Muscle layer of colon (tissue), 2 donors: Measurements from ENCODE around the gene HIF1AN.

Source experiments
- H3K27ac ChIP-seq: one replicate; pipeline ENCODE4 v1.7.0; 2013; ENCODE audit warnings: low read depth, mild to moderate bottlenecking, low read length, moderate library complexity
- H3K27me3 ChIP-seq, 2 donors: one replicate each; pipeline ENCODE4 v1.7.0; 2013; ENCODE audit warnings: low read length in 2 of 2, mild to moderate bottlenecking in 2 of 2; ENCODE audit not compliant: insufficient read depth in 2 of 2, control insufficient read depth in 1 of 2
- H3K36me3 ChIP-seq: one replicate; pipeline ENCODE4 v1.7.0; 2013; ENCODE audit warnings: mild to moderate bottlenecking, low read length; ENCODE audit not compliant: insufficient read depth
- H3K4me1 ChIP-seq: one replicate; pipeline ENCODE4 v1.7.0; 2013; ENCODE audit warnings: mild to moderate bottlenecking, low read length; ENCODE audit not compliant: insufficient read depth
- H3K4me3 ChIP-seq, 2 donors: one replicate each; pipeline ENCODE4 v1.7.0; 2013; ENCODE audit warnings: low read length in 2 of 2, low read depth in 1 of 2, mild to moderate bottlenecking in 1 of 2, moderate library complexity in 1 of 2
- H3K9ac ChIP-seq: one replicate; pipeline ENCODE4 v1.7.0; 2013; ENCODE audit warnings: low read length
- H3K9me3 ChIP-seq: one replicate; pipeline ENCODE4 v1.7.0; 2013; ENCODE audit warnings: mild to moderate bottlenecking, low read length
- donor health status: abdominal sarcoma.
- donor health status: Adenocarcinoma of cecum.

HIF1AN gene

DNA sequence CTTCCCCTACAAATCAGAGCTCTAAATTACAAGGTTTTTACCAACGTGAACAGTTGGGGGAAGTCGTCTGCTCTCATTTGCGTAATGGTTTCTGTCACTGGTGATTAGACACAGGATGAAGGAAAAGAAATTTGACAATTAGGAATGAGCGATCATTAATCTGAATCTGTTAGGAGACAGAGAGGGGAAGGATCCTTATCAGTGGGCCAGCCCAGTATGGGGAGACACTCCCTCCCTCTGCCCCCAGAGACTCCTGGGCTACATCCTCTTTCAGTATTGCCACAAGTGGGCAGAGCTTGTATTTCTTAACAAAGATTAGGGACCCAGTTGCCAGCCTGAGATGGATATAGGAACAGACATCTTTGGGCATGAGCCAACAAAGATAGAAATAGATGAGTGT, 15.5 kb downstream of the HIF1AN start:
- H3K36me3 ChIP-seq, result peaks cover 40% of the 10 kb centered on the region
- H3K9ac ChIP-seq, result no peak overlapping the region
- H3K4me1 ChIP-seq, result no peaks in the 10 kb centered on the region
- no peaks in the 10 kb centered on the region for H3K27me3 ChIP-seq
- H3K9me3 ChIP-seq, result no peaks in the 10 kb centered on the region
- H3K27ac ChIP-seq, result no peak overlapping the region
- H3K4me3 ChIP-seq, result no peak overlapping the region

DNA sequence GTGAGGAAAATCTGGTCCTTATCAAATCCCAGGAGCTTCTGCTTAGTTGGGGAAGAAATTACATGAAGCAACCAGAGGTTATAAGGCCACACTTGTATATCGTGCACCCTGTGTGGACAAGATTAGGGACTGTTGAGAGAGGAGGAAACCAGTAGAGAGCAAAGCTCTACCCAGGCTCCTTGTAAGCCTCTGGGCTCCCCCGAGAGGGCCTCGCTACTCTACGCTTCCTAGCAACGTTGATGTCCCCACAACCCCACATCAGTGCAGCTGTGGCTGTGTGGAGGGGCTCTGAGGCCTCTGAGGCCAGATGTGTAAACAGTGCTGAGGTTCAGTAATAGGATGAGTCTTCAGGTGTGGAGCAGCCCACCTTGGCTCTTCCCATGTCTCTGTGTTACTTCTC, 16.0 kb downstream of the HIF1AN start:
- H3K9me3 ChIP-seq, result no peaks in the 10 kb centered on the region
- no peak overlapping the region for H3K9ac ChIP-seq
- H3K4me1 ChIP-seq, result no peaks in the 10 kb centered on the region
- H3K36me3 ChIP-seq, result peaks cover 45% of the 10 kb centered on the region
- H3K27ac ChIP-seq, result no peak overlapping the region
- no peaks in the 10 kb centered on the region for H3K27me3 ChIP-seq
- no peak overlapping the region for H3K4me3 ChIP-seq

DNA sequence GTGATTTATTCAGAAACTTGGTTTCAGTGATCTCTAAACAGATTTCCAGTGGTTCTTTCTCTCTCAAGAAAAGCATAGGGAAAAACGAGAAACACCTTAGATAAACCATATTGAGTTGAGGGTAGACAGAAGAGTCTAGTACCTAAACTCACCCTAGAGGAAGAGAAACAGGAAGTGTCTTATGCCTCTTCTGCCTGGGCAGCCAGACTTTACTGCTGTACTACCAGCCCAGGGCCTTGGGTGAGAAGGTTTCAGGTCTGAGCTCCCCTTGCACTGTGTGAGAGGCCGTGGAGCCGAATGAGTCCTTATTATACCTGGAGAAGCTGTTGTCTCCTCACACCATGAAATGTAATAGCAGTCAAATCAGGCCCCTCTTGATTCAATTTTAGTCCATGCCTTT, 18.2 kb downstream of the HIF1AN start:
- Histone ChIP-seq H3K9me3 (no peaks in the 10 kb centered on the region), H3K27me3 (no peaks in the 10 kb centered on the region), H3K27ac (no peak overlapping the region), H3K4me3 (no peak overlapping the region), H3K9ac (no peak overlapping the region), H3K4me1 (no peaks in the 10 kb centered on the region), H3K36me3 (peaks cover 36% of the 10 kb centered on the region)

DNA sequence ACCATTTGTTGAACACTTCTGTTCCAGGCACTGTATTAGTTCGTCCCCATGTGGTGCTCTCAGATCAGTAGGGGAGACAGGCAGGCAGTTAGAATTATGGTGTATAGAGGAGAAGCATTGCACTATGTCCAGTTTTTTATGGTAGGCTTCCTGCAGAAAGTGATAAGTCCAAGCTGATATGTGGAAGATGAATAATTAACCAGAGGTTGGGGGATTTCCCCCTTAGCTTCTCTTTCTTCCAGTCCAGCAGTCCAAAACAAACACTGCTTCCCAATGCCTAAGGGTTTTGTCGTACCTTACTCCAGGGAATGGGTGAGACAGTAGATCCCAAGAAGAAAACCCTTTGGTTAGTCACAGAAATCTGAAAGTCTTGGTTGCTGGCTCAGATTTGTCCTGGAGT, 19.2 kb downstream of the HIF1AN start:
- Histone ChIP-seq H3K9ac (no peak overlapping the region), H3K27me3 (no peaks in the 10 kb centered on the region), H3K4me3 (no peak overlapping the region), H3K9me3 (no peaks in the 10 kb centered on the region), H3K4me1 (no peaks in the 10 kb centered on the region), H3K27ac (no peak overlapping the region), H3K36me3 (peaks cover 28% of the 10 kb centered on the region)

DNA sequence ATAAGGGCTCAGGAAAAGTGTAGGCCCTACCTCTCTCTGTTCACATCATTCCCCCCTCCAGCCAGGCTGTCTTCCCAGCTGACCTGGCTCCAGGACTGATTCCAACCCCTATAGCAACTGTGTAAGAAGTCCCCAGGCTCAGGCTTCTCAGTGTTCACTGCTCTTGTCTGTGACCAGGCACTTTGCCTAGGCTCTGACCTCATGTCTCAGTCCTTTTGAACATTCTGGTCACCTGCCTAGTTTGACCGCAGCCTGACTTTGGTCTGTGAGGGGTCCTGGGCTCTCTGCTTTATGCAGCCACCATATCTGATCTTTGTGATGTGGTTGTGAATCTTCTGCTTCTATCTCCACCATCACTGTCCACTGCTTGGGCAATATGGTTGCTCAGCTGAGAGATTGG, 24.5 kb downstream of the HIF1AN start:
- Histone ChIP-seq H3K4me3 (no peak overlapping the region), H3K36me3 (peaks cover 20% of the 10 kb centered on the region), H3K27ac (no peak overlapping the region), H3K9me3 (no peaks in the 10 kb centered on the region), H3K9ac (no peak overlapping the region), H3K4me1 (no peaks in the 10 kb centered on the region), H3K27me3 (peaks cover 29 to 32% of the 10 kb centered on the region in 2 donors)

DNA sequence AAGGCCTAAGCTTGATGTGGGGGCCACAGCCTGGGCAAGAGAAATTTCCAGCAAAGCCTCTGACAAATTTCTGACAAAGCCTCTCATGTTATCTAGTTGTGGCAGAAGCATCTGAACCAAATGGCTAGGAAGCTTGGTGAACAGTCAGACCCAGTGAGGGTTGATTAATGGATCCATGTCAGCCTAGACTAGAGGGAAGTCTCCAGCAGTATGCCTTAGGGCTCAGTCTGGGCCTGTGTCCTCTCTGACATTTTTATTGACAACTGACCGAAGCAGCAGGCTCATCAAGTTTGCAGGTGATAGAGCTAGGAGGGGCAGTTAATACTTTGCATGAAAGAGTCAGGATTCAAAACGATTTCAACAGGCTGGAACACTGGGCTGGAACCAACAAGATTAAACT, 25.3 kb downstream of the HIF1AN start:
- Histone ChIP-seq H3K9me3 (no peaks in the 10 kb centered on the region), H3K27me3 (peaks cover 31 to 36% of the 10 kb centered on the region in 2 donors), H3K36me3 (peaks cover 20% of the 10 kb centered on the region), H3K27ac (no peak overlapping the region), H3K9ac (no peak overlapping the region), H3K4me3 (no peak overlapping the region), H3K4me1 (no peaks in the 10 kb centered on the region)

DNA sequence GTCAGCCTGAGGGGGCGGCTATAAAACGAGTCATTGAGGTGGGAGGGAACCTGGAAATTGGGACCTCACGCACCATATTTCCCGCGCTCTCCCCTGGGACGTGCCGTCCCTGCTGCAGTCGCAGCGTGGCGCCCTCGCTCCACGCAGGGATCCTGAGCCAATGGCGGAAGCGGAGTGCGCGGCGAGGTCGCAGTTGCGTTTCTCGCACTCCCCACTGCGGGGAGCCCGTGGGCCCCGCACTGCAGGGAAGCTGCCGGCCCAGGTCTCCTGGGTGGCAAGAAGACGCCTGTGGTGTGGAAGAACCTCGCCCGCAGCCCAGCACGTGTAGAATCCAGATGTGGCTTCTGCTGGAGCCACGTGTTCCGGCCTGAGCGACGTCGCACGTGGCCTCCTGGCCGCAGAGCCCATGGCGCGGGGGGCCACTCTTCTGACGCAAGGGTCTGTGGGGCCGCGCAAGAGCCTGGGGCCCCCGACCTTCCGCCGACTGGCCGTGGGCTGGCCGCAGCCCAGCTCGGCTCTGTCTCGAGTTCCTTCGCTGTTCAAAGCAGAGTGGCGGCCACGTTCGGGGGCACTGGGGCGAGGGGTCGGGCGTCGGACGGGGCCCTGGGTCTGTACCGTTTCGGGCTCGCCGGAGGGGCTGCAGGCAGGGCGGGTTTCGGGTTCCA, 26.4 kb downstream of the HIF1AN start:
- no peak overlapping the region for H3K27ac ChIP-seq
- H3K4me3 ChIP-seq, result no peak overlapping the region
- H3K36me3 ChIP-seq, result peaks cover 9% of the 10 kb centered on the region
- no peaks in the 10 kb centered on the region for H3K4me1 ChIP-seq
- H3K27me3 ChIP-seq, result peaks cover 36 to 41% of the 10 kb centered on the region in 2 donors
- no peaks in the 10 kb centered on the region for H3K9me3 ChIP-seq
- no peak overlapping the region for H3K9ac ChIP-seq

DNA sequence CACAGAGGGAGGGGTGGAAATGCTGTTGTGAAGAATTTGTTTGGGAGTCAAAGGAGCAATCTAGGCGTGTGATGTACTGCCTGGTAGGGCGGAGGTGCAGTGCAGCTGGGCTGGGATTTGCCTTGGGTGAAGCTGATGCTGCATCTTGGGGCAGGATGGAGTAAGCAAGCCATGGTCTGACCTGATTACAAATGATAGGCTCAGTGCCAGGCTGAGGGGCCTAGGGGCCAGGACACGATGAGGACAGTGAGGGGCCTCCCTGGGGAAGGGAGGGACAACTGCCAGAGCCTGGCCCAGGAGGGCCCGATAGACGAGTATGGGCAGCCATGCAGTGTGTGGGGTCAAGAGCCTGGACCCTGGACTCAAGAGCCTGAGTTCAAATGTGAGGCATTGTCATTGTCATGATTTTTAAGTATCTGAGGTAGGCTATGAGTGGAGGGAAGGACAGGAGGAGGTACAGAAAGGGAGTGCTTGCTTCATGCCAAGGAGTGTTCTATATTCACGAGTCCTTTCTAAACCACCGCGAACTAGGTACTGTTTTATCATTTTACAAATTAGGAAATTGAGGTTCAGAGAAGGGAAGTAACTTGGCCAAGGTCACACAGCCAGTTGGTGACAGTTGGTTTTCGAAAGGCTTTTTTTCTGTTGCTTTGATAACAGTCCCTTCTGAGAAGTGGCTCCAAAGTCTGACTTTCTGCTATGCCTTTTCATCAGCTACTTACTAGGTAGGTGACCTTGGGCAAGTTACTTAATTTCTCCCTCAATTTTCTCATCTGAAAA, 29.7 kb downstream of the HIF1AN start:
- peaks cover 63 to 69% of the 10 kb centered on the region in 2 donors for H3K27me3 ChIP-seq
- H3K36me3 ChIP-seq, result no peaks in the 10 kb centered on the region
- H3K27ac ChIP-seq, result no peak overlapping the region
- H3K4me1 ChIP-seq, result no peaks in the 10 kb centered on the region
- H3K9ac ChIP-seq, result no peak overlapping the region
- no peaks in the 10 kb centered on the region for H3K9me3 ChIP-seq
- no peak overlapping the region for H3K4me3 ChIP-seq

DNA sequence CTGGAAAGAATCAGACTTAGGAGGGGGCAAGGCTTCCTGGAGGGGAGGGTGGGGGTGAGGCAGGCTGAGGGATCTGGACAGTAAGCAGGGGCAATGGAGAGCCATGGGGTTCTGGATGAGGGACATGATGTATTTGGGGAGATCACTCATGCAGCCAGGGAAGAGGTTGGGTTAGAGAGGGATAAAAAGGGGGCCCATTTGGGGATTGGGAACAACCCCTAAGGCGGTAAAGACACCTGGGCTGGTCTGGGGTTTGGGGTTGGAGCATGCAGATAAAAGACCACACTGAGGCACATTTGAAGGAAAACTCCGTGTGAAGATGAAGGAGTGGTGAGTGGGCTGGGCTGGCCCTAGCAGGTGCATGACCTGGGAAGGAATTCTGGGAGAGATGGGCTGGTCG, 30.8 kb downstream of the HIF1AN start:
- H3K4me1 ChIP-seq, result no peaks in the 10 kb centered on the region
- no peak overlapping the region for H3K9ac ChIP-seq
- no peaks in the 10 kb centered on the region for H3K9me3 ChIP-seq
- peaks cover 70 to 77% of the 10 kb centered on the region in 2 donors for H3K27me3 ChIP-seq
- H3K36me3 ChIP-seq, result no peaks in the 10 kb centered on the region
- H3K4me3 ChIP-seq, result no peak overlapping the region
- H3K27ac ChIP-seq, result no peak overlapping the region

DNA sequence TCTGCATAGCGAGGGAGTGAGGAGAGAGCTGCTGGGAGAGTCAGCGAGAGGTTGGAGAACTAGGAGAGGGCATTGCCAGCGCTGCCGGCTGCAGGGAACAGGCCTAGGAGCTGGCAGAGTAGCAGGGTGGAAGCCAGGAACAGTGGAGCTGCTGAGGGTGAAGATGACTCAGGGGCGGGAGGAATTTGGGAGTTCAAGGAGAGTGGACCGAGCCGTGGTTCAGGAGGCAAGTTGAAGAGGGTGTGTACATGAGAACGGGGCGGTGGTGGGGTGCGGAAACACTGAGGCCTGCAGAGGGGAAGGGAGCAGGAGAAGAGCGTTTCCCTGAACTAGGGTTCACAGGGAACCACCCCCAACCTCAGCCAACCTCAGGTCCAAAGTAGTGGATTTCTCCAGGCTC, 31.5 kb downstream of the HIF1AN start:
- peaks cover 64 to 72% of the 10 kb centered on the region in 2 donors for H3K27me3 ChIP-seq
- no peak overlapping the region for H3K9ac ChIP-seq
- H3K9me3 ChIP-seq, result no peaks in the 10 kb centered on the region
- H3K36me3 ChIP-seq, result no peaks in the 10 kb centered on the region
- H3K4me3 ChIP-seq, result no peak overlapping the region
- no peak overlapping the region for H3K27ac ChIP-seq
- no peaks in the 10 kb centered on the region for H3K4me1 ChIP-seq

DNA sequence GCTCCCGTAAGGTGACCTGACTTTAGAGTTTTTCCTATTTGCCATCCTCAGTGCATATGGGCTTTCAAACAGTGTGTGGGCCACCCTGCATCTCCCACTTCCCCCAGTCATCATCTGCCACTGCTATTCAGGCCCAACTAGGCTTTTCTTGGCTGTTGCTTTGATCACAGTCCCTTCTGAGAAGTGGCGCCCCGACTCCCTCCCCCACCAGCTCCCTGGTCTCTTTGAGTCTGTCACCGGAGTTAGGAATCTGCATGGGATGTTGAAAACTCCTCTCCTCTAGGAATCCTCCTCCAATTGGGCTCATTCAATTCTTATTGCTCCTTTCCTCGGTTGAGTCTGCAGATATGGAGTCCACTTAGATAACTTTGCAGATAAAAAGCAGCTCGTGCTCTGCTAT, 32.1 kb downstream of the HIF1AN start:
- no peak overlapping the region for H3K4me3 ChIP-seq
- no peaks in the 10 kb centered on the region for H3K36me3 ChIP-seq
- no peaks in the 10 kb centered on the region for H3K4me1 ChIP-seq
- H3K27me3 ChIP-seq, result peaks cover 59 to 66% of the 10 kb centered on the region in 2 donors
- no peaks in the 10 kb centered on the region for H3K9me3 ChIP-seq
- no peak overlapping the region for H3K9ac ChIP-seq
- H3K27ac ChIP-seq, result no peak overlapping the region

DNA sequence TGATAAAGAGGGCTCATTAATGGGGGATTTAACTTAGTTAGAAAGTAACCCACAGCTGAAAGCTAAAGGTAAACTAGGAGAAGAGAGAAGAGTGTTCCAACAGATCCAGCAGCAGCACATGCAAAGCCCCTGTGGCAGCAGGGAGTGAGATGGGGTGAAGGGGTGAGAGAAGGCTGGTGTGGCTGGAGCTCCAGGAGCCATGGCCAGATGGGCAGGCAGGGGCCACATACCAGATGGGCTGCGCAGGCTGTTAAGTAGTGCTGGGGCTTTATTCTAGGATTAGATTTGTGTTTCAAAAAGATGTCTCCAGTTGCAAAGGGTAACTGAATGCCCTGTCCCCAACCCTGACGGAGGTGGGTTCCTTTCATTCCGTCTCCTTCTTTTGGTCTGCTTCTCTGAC, 33.2 kb downstream of the HIF1AN start:
- Histone ChIP-seq H3K9ac (no peak overlapping the region), H3K9me3 (no peaks in the 10 kb centered on the region), H3K36me3 (no peaks in the 10 kb centered on the region), H3K27ac (no peak overlapping the region), H3K27me3 (peaks cover 49 to 64% of the 10 kb centered on the region in 2 donors), H3K4me3 (no peak overlapping the region), H3K4me1 (no peaks in the 10 kb centered on the region)
